Natural killer cell (primary cell): Measurements from ENCODE around the gene SEPTIN8. TPM values are rescaled to one million over a fixed set of nuclear protein-coding genes. Genes with fewer than 3 reads are reported as not detected.

Experiments
- ATAC-seq, 3 donors: fragments of 150-1000 bp in 2 of 3; fragments of 200-7000 bp in 1 of 3; cut with Tn5 transposase; 1 replicate in 1 of 3; 2 replicates in 2 of 3; pipeline ENCODE4 v1.10.0; 2021; ENCODE audit warnings: mild to moderate bottlenecking in 2 of 3, moderate library complexity in 2 of 3
- DNase-seq, 2 donors: peaks; one replicate each; pipeline versions ENCODE4 v3.0.0 to v3.0.0-alpha.2; 2013 to 2021; ENCODE audit warnings: mixed read lengths in 1 of 2
- H3K27ac ChIP-seq: one replicate; pipeline ENCODE4 v1.5.1; 2013; ENCODE audit warnings: mild to moderate bottlenecking, low read length
- H3K27me3 ChIP-seq: one replicate; pipeline ENCODE4 v1.6.1; 2013; ENCODE audit warnings: low read length; ENCODE audit not compliant: control insufficient read depth, insufficient read depth
- H3K36me3 ChIP-seq: one replicate; pipeline ENCODE4 v1.6.1; 2013; ENCODE audit warnings: low read length; ENCODE audit not compliant: control insufficient read depth, insufficient read depth
- H3K4me1 ChIP-seq: one replicate; pipeline ENCODE4 v1.6.1; 2013; ENCODE audit warnings: low read length; ENCODE audit not compliant: control insufficient read depth, insufficient read depth
- H3K4me3 ChIP-seq: one replicate; pipeline ENCODE4 v1.5.1; 2013; ENCODE audit warnings: low read length
- H3K9me3 ChIP-seq: one replicate; pipeline ENCODE4 v1.6.1; 2013; ENCODE audit warnings: low read length; ENCODE audit not compliant: control insufficient read depth, insufficient read depth
- H3K27ac Mint-ChIP-seq, 2 donors: one replicate each; pipeline ENCODE4 v1.8.0; 2022; ENCODE audit warnings: mild to moderate bottlenecking in 2 of 2, mixed read lengths in 2 of 2, moderate library complexity in 1 of 2
- H3K27me3 Mint-ChIP-seq, 2 donors: one replicate each; pipeline ENCODE4 v1.8.0; 2022; ENCODE audit warnings: low read depth in 2 of 2, mixed read lengths in 2 of 2
- H3K36me3 Mint-ChIP-seq: one replicate; pipeline ENCODE4 v1.8.0; 2022; ENCODE audit warnings: mixed read lengths
- H3K4me1 Mint-ChIP-seq, 2 donors: one replicate each; pipeline ENCODE4 v1.8.0; 2022; ENCODE audit warnings: mixed read lengths in 2 of 2
- H3K4me3 Mint-ChIP-seq: one replicate; pipeline ENCODE4 v1.8.0; 2022; ENCODE audit warnings: mild to moderate bottlenecking, moderate library complexity, mixed read lengths
- H3K9me3 Mint-ChIP-seq, 2 donors: one replicate each; pipeline ENCODE4 v1.8.0; 2022; ENCODE audit warnings: mixed read lengths in 2 of 2
- CTCF ChIP-seq: fragments of 200-600 bp; IDR thresholded peaks from one replicate; pipeline ENCODE4 v1.8.0; 2022; ENCODE audit warnings: antibody characterized with exemption
- WGBS: methylation state at CpG from one replicate; pipeline ENCODE4 v1.1.7; 2013; ENCODE audit warnings: missing lambda C conversion rate; ENCODE audit not compliant: insufficient coverage; 5-methylcytosine and 5-hydroxymethylcytosine counted together
- intact Hi-C: fragments of 100-400 bp; cut with micrococcal nuclease; formaldehyde crosslinking; loops from one replicate; pipeline ENCODE4 v1.14.2; 2022
- total RNA-seq, 4 donors: library from RNA; stranded (reverse); fragments of 120-200 nt in 1 of 4; gene quantifications; one replicate each; pipeline versions ENCODE4 v1.2.3 to v1.2.4, GENCODE V29; 2013 to 2022

The SEPTIN8 gene
- total RNA-seq, 3 donors from 2014 or later (not counting 1 experiment from before 2014, with no cell fraction given) = 5.2 to 17.0 (median 9.4) TPM

- Mint-ChIP-seq H3K9me3 (no peaks in the 10 kb centered on the region), H3K4me3 (no peak overlapping the region), H3K36me3 (no peaks in the 10 kb centered on the region), H3K27ac (no peak overlapping the region), H3K27me3 (peaks cover 0 to 4% of the 10 kb centered on the region in 2 donors), H3K4me1 (no peaks in the 10 kb centered on the region)
- Histone ChIP-seq H3K27me3 (no peaks in the 10 kb centered on the region), H3K9me3 (no peaks in the 10 kb centered on the region), H3K4me3 (no peak overlapping the region), H3K27ac (no peak overlapping the region), H3K36me3 (no peaks in the 10 kb centered on the region), H3K4me1 (no peaks in the 10 kb centered on the region)
- DNase-seq (no peak), ATAC-seq (no peak)
- WGBS = 96% methylated on average over 13 of the region's 13 CpGs
- intact Hi-C loops = no loop called here
- TF ChIP-seq CTCF = no peak
Measured at GRCh38 chr5:132758451-132758850, 18.6 kb downstream of the SEPTIN8 start.

- Mint-ChIP-seq H3K27me3 (peaks cover 0 to 4% of the 10 kb centered on the region in 2 donors), H3K4me1 (no peaks in the 10 kb centered on the region), H3K27ac (no peak overlapping the region), H3K36me3 (no peaks in the 10 kb centered on the region), H3K4me3 (no peak overlapping the region), H3K9me3 (no peaks in the 10 kb centered on the region)
- no peak overlapping the region for H3K4me3 ChIP-seq
- H3K36me3 ChIP-seq = no peaks in the 10 kb centered on the region
- H3K4me1 ChIP-seq = no peaks in the 10 kb centered on the region
- no peaks in the 10 kb centered on the region for H3K27me3 ChIP-seq
- H3K9me3 ChIP-seq = no peaks in the 10 kb centered on the region
- intact Hi-C loops = no loop called here
- DNase-seq (no peak), ATAC-seq (no peak)
- no peak overlapping the region for H3K27ac ChIP-seq
- TF ChIP-seq CTCF = no peak
- 95% methylated on average over 5 of the region's 5 CpGs for WGBS
Measured at GRCh38 chr5:132756542-132756941, 20.5 kb downstream of the SEPTIN8 start.

- Mint-ChIP-seq H3K27me3 (peaks cover 0 to 4% of the 10 kb centered on the region in 2 donors), H3K4me1 (no peaks in the 10 kb centered on the region), H3K27ac (no peak overlapping the region), H3K9me3 (no peaks in the 10 kb centered on the region), H3K36me3 (no peaks in the 10 kb centered on the region), H3K4me3 (no peak overlapping the region)
- Histone ChIP-seq H3K27ac (no peak overlapping the region), H3K36me3 (no peaks in the 10 kb centered on the region), H3K9me3 (no peaks in the 10 kb centered on the region), H3K4me1 (no peaks in the 10 kb centered on the region), H3K27me3 (no peaks in the 10 kb centered on the region), H3K4me3 (no peak overlapping the region)
- DNase-seq (no peak), ATAC-seq (no peak)
- TF ChIP-seq CTCF = no peak
- intact Hi-C loops = no loop called here
Measured at GRCh38 chr5:132754947-132755346, 22.1 kb downstream of the SEPTIN8 start.

- Histone ChIP-seq H3K36me3 (no peaks in the 10 kb centered on the region), H3K27me3 (no peaks in the 10 kb centered on the region), H3K4me3 (no peak overlapping the region), H3K9me3 (no peaks in the 10 kb centered on the region), H3K4me1 (no peaks in the 10 kb centered on the region), H3K27ac (no peak overlapping the region)
- DNase-seq = no peak
- no peaks in the 10 kb centered on the region for H3K36me3 Mint-ChIP-seq
- peaks cover 0 to 4% of the 10 kb centered on the region in 2 donors for H3K27me3 Mint-ChIP-seq
- TF ChIP-seq CTCF = no peak
- H3K4me3 Mint-ChIP-seq = no peak overlapping the region
- no peaks in the 10 kb centered on the region for H3K9me3 Mint-ChIP-seq
- intact Hi-C loops = no loop called here
- WGBS = 96% methylated on average over 4 of the region's 4 CpGs
- H3K27ac Mint-ChIP-seq = no peak overlapping the region
- no peak for ATAC-seq
- no peaks in the 10 kb centered on the region for H3K4me1 Mint-ChIP-seq
Measured at GRCh38 chr5:132754111-132754510, 22.9 kb downstream of the SEPTIN8 start.
